IPS-18c (cell line): ENCODE results near the gene CAPN2.
"Not testable (repeated sequence)": the region's sequence is repeated elsewhere in the genome, so short reads cannot be mapped to it uniquely, and the experiment has no call there.

Experiments used
- H3K4me3 ChIP-seq: 2 replicates; pipeline ENCODE4 v1.7.0; 2013; ENCODE audit warnings: low read depth, mild to moderate bottlenecking, low read length, moderate library complexity; ENCODE audit not compliant: insufficient read depth
- H3K9me3 ChIP-seq: one replicate; pipeline ENCODE4 v1.6.1; 2013; ENCODE audit warnings: mild to moderate bottlenecking, low read length, moderate library complexity; ENCODE audit not compliant: control insufficient read depth, insufficient read depth

Gene CAPN2

GRCh38 chr1:223788746-223789415 is 76.5 kb downstream of the CAPN2 start:
- no peak overlapping the region for H3K4me3 ChIP-seq
- no peaks in the 10 kb centered on the region for H3K9me3 ChIP-seq

- Histone ChIP-seq H3K4me3 (no peak overlapping the region), H3K9me3 (no peaks in the 10 kb centered on the region)
Measured at GRCh38 chr1:223792046-223792445, 79.7 kb downstream of the CAPN2 start.

GRCh38 chr1:223793716-223794115 is 81.4 kb downstream of the CAPN2 start:
- H3K4me3 ChIP-seq = no peak overlapping the region

GRCh38 chr1:223794136-223794880 is 82.0 kb downstream of the CAPN2 start:
- H3K9me3 ChIP-seq = no peaks in the 10 kb centered on the region
- no peak overlapping the region for H3K4me3 ChIP-seq

More at GRCh38 chr1:223793716-223794115, 81.4 kb downstream of the CAPN2 start:
- no peaks in the 10 kb centered on the region for H3K9me3 ChIP-seq

GRCh38 chr1:223796210-223796609 is 83.9 kb downstream of the CAPN2 start:
- H3K9me3 ChIP-seq = no peaks in the 10 kb centered on the region
- H3K4me3 ChIP-seq = no peak overlapping the region

- H3K4me3 ChIP-seq = no peak overlapping the region
- H3K9me3 ChIP-seq = no peaks in the 10 kb centered on the region
Measured at GRCh38 chr1:223802032-223802431, 89.7 kb downstream of the CAPN2 start.

- Histone ChIP-seq H3K4me3 (no peak overlapping the region), H3K9me3 (no peaks in the 10 kb centered on the region)
Measured at GRCh38 chr1:223802602-223803001, 90.3 kb downstream of the CAPN2 start.

- no peaks in the 10 kb centered on the region for H3K9me3 ChIP-seq
Measured at GRCh38 chr1:223803211-223803610, 90.9 kb downstream of the CAPN2 start.

GRCh38 chr1:223809905-223810304 is 97.6 kb downstream of the CAPN2 start:
- not testable (repeated sequence) for H3K9me3 ChIP-seq, H3K4me3 ChIP-seq

More at GRCh38 chr1:223803211-223803610, 90.9 kb downstream of the CAPN2 start:
- H3K4me3 ChIP-seq = no peak overlapping the region

- H3K4me3 ChIP-seq = no peak overlapping the region
Measured at GRCh38 chr1:223810586-223810985, 98.2 kb downstream of the CAPN2 start.

GRCh38 chr1:223811634-223812101 is 99.3 kb downstream of the CAPN2 start:
- Histone ChIP-seq H3K4me3 (no peak overlapping the region), H3K9me3 (no peaks in the 10 kb centered on the region)

More at GRCh38 chr1:223810586-223810985, 98.2 kb downstream of the CAPN2 start:
- no peaks in the 10 kb centered on the region for H3K9me3 ChIP-seq

GRCh38 chr1:223813645-223814044 is 101.3 kb downstream of the CAPN2 start:
- H3K4me3 ChIP-seq = no peak overlapping the region
- H3K9me3 ChIP-seq = no peaks in the 10 kb centered on the region

- no peaks in the 10 kb centered on the region for H3K9me3 ChIP-seq
- H3K4me3 ChIP-seq = no peak overlapping the region
Measured at GRCh38 chr1:223815020-223815853, 102.9 kb downstream of the CAPN2 start.

- Histone ChIP-seq H3K4me3 (no peak overlapping the region), H3K9me3 (no peaks in the 10 kb centered on the region)
Measured at GRCh38 chr1:223815865-223816264, 103.5 kb downstream of the CAPN2 start.

- not testable (repeated sequence) for H3K9me3 ChIP-seq, H3K4me3 ChIP-seq
Measured at GRCh38 chr1:223817265-223817664, 104.9 kb downstream of the CAPN2 start.

GRCh38 chr1:223819730-223820514 is 107.6 kb downstream of the CAPN2 start:
- Histone ChIP-seq H3K9me3 (no peaks in the 10 kb centered on the region), H3K4me3 (no peak overlapping the region)

GRCh38 chr1:223820515-223820858 is 108.1 kb downstream of the CAPN2 start:
- H3K9me3 ChIP-seq = no peaks in the 10 kb centered on the region

More at GRCh38 chr1:223820515-223820858, 108.1 kb downstream of the CAPN2 start:
- no peak overlapping the region for H3K4me3 ChIP-seq
